GM23338 (cell line): ENCODE results near the gene DLG2. TPM values are rescaled to one million over a fixed set of nuclear protein-coding genes. Genes with fewer than 3 reads are reported as not detected.

Experiments used
- ATAC-seq: fragments of 200-7000 bp; cut with Tn5 transposase; 3 replicates; pipeline ENCODE4 v1.9.1; 2020
- DNase-seq: peaks from one replicate; pipeline ENCODE4 v3.0.0-alpha.2; 2015; ENCODE audit warnings: low spot score
- H2AFZ ChIP-seq: fragments of 200-600 bp; sonication (generic); 2 replicates; pipeline ENCODE4 v1.8.0; 2016; ENCODE audit warnings: antibody characterized with exemption, mild to moderate bottlenecking, moderate library complexity
- H3F3A ChIP-seq: fragments of 200-600 bp; sonication (generic); replicated peaks from 2 replicates; pipeline ENCODE4 v1.8.0; 2017; ENCODE audit warnings: antibody characterized with exemption, mixed run types, low read depth
- H3K27ac ChIP-seq: fragments of 200-600 bp; sonication (generic); 2 replicates; pipeline ENCODE4 v1.6.1; 2016; ENCODE audit warnings: low read depth
- H3K27me3 ChIP-seq: fragments of 200-600 bp; sonication (generic); 2 replicates; pipeline ENCODE4 v1.8.0; 2016; ENCODE audit warnings: mild to moderate bottlenecking, mixed run types, moderate library complexity; ENCODE audit not compliant: insufficient read depth
- H3K36me3 ChIP-seq: fragments of 200-600 bp; sonication (generic); 2 replicates; pipeline ENCODE4 v1.8.0; 2016; ENCODE audit warnings: mild to moderate bottlenecking; ENCODE audit not compliant: insufficient read depth
- H3K4me1 ChIP-seq: fragments of 200-600 bp; sonication (generic); 2 replicates; pipeline ENCODE4 v1.8.0; 2016; ENCODE audit warnings: mild to moderate bottlenecking, moderate library complexity; ENCODE audit not compliant: insufficient read depth
- H3K4me2 ChIP-seq: fragments of 200-600 bp; sonication (generic); 2 replicates; pipeline ENCODE4 v1.7.1; 2017; ENCODE audit warnings: mixed run types
- H3K4me3 ChIP-seq: fragments of 200-600 bp; sonication (generic); 2 replicates; pipeline ENCODE4 v1.6.1; 2016; ENCODE audit warnings: mixed run types
- H3K79me2 ChIP-seq: fragments of 200-600 bp; sonication (generic); replicated peaks from 2 replicates; pipeline ENCODE4 v1.8.0; 2017; ENCODE audit warnings: mild to moderate bottlenecking; ENCODE audit not compliant: insufficient read depth
- H3K9me2 ChIP-seq: fragments of 200-600 bp; sonication (generic); 2 replicates; pipeline ENCODE4 v1.8.0; 2017; ENCODE audit not compliant: insufficient read depth
- H4K20me1 ChIP-seq: fragments of 200-600 bp; sonication (generic); replicated peaks from 2 replicates; pipeline ENCODE4 v1.8.0; 2017; ENCODE audit warnings: mild to moderate bottlenecking; ENCODE audit not compliant: insufficient read depth
- H3K27ac Mint-ChIP-seq: 2 replicates; pipeline ENCODE4 v1.8.0; 2020; ENCODE audit warnings: inconsistent platforms, mild to moderate bottlenecking, moderate library complexity, mixed read lengths
- H3K27me3 Mint-ChIP-seq: 3 replicates; pipeline ENCODE4 v1.8.0; 2022; ENCODE audit warnings: low read depth, mild to moderate bottlenecking, moderate library complexity, mixed read lengths, inconsistent platforms; ENCODE audit not compliant: insufficient read depth, poor library complexity
- H3K36me3 Mint-ChIP-seq: 3 replicates; pipeline ENCODE4 v1.8.0; 2021; ENCODE audit warnings: low read depth, mild to moderate bottlenecking, inconsistent platforms, moderate library complexity, mixed read lengths
- H3K4me1 Mint-ChIP-seq: 3 replicates; pipeline ENCODE4 v1.8.0; 2020; ENCODE audit warnings: mild to moderate bottlenecking, inconsistent platforms, mixed read lengths
- H3K4me3 Mint-ChIP-seq: 3 replicates; pipeline ENCODE4 v1.8.0; 2021; ENCODE audit warnings: moderate library complexity, mild to moderate bottlenecking, inconsistent platforms, mixed read lengths
- H3K9me3 Mint-ChIP-seq: 3 replicates; pipeline ENCODE4 v1.8.0; 2020; ENCODE audit warnings: moderate library complexity, mild to moderate bottlenecking, inconsistent platforms, mixed read lengths
- CREB1 ChIP-seq: fragments of 250-450 bp; sonication (Bioruptor Pico); IDR thresholded peaks from 2 replicates; pipeline ENCODE4 v1.5.0; 2020; ENCODE audit warnings: low read depth, mild to moderate bottlenecking, moderate library complexity
- ETS1 ChIP-seq: IDR thresholded peaks from 2 replicates; pipeline ENCODE4 v1.6.1; 2016; ENCODE audit warnings: antibody characterized with exemption
- EZH2 ChIP-seq: fragments of 200-600 bp; sonication (generic); IDR thresholded peaks from one replicate; pipeline ENCODE4 v1.8.0; 2017; ENCODE audit warnings: antibody characterized with exemption, mild to moderate bottlenecking, low read depth; ENCODE audit not compliant: unreplicated experiment
- EZH2phosphoT487 ChIP-seq: fragments of 200-600 bp; sonication (generic); IDR thresholded peaks from one replicate; pipeline ENCODE4 v1.8.1; 2018; ENCODE audit warnings: antibody characterized with exemption; ENCODE audit not compliant: unreplicated experiment
- JUNB ChIP-seq: IDR thresholded peaks from one replicate; pipeline ENCODE4 v1.6.1; 2016; ENCODE audit warnings: antibody characterized with exemption; ENCODE audit not compliant: unreplicated experiment
- NANOG ChIP-seq: IDR thresholded peaks from 2 replicates; pipeline ENCODE4 v1.6.1; 2016; ENCODE audit warnings: antibody characterized with exemption, borderline replicate concordance
- POLR2AphosphoS5 ChIP-seq: IDR thresholded peaks from 2 replicates; pipeline ENCODE4 v1.6.1; 2016; ENCODE audit warnings: antibody characterized with exemption, low read depth
- STAT1 ChIP-seq: IDR thresholded peaks from one replicate; pipeline ENCODE4 v1.6.1; 2016; ENCODE audit warnings: antibody characterized with exemption; ENCODE audit not compliant: unreplicated experiment
- ZNF114 ChIP-seq: fragments of 250-450 bp; sonication (Bioruptor Pico); IDR thresholded peaks from 2 replicates; pipeline ENCODE4 v1.5.0; 2020; ENCODE audit warnings: mild to moderate bottlenecking, moderate library complexity
- ZNF331 ChIP-seq: fragments of 250-450 bp; sonication (Bioruptor Pico); IDR thresholded peaks from 2 replicates; pipeline ENCODE4 v1.5.0; 2020; ENCODE audit warnings: low read depth, mild to moderate bottlenecking, moderate library complexity
- ZNF462 ChIP-seq: fragments of 250-450 bp; sonication (Bioruptor Pico); IDR thresholded peaks from 2 replicates; pipeline ENCODE4 v1.5.0; 2020; ENCODE audit warnings: mild to moderate bottlenecking, moderate library complexity
- polyA plus RNA-seq: library from polyadenylated mRNA; unstranded; fragments of >200 nt; fragmentation: Nextera tagmentation; extraction: Ambion mirVana; gene quantifications from 2 replicates; pipeline ENCODE4 v1.2.1, GENCODE V29; 2016
- total RNA-seq: library from RNA; depleted of rRNA; stranded (reverse); fragments of >200 nt; shearing (Covaris generic); gene quantifications from 2 replicates; pipeline ENCODE4 v1.2.3, GENCODE V29; 2014

The DLG2 gene
- total and polyA plus RNA-seq, 2 experiments from 2014 or later = 19.8 to 21.5 TPM

- H3K9me3 Mint-ChIP-seq = peaks cover 32% of the 10 kb centered on the region
- H3K36me3 Mint-ChIP-seq = peaks cover 22% of the 10 kb centered on the region; the same call in 2 of the 3 replicates
- H3K4me2 ChIP-seq = no peak overlapping the region
- DNase-seq = no peak
- H3F3A ChIP-seq = no peaks in the 10 kb centered on the region
- no peaks in the 10 kb centered on the region; the same call in 1 of the 2 replicates for H3K9me2 ChIP-seq
- no peaks in the 10 kb centered on the region for H3K79me2 ChIP-seq
- no peaks in the 10 kb centered on the region for H3K4me1 ChIP-seq
- no peak overlapping the region for H2AFZ ChIP-seq
- H3K27me3 Mint-ChIP-seq = no peaks in the 10 kb centered on the region
- ATAC-seq = no peak
- no peaks in the 10 kb centered on the region for H3K4me1 Mint-ChIP-seq
- no peak overlapping the region for H3K27ac ChIP-seq
- H3K4me3 ChIP-seq = no peak overlapping the region
- H3K27me3 ChIP-seq = no peaks in the 10 kb centered on the region
- no peak overlapping the region for H3K4me3 Mint-ChIP-seq
- 0 out of 2 replicates have a peak, but pooled peaks cover 5% of the 10 kb centered on the region for H3K36me3 ChIP-seq
- H4K20me1 ChIP-seq = no peaks in the 10 kb centered on the region
- no peak overlapping the region for H3K27ac Mint-ChIP-seq
- TF ChIP-seq POLR2AphosphoS5 (no peak), JUNB (no peak), EZH2phosphoT487 (no peak), CREB1 (CRISPR knock-in tag) (no peak), NANOG (no peak), STAT1 (no peak), EZH2 (no peak), ZNF462 (CRISPR knock-in tag) (no peak), ETS1 (no peak), ZNF331 (no peak), ZNF114 (no peak)
Observed at GRCh38 chr11:85438328-85438727, 188.8 kb downstream of the DLG2 start.
